Measurements from ENCODE around the gene HIP1R. TPM values are rescaled to one million over a fixed set of nuclear protein-coding genes. Genes with fewer than 3 reads are reported as not detected.

HIP1R gene
- total and polyA plus RNA-seq, 2 of the 13 experiments (the other 11 are each of a cell fraction or from before 2014, with no cell fraction given), result 18.4 to 25.5 TPM

DNA sequence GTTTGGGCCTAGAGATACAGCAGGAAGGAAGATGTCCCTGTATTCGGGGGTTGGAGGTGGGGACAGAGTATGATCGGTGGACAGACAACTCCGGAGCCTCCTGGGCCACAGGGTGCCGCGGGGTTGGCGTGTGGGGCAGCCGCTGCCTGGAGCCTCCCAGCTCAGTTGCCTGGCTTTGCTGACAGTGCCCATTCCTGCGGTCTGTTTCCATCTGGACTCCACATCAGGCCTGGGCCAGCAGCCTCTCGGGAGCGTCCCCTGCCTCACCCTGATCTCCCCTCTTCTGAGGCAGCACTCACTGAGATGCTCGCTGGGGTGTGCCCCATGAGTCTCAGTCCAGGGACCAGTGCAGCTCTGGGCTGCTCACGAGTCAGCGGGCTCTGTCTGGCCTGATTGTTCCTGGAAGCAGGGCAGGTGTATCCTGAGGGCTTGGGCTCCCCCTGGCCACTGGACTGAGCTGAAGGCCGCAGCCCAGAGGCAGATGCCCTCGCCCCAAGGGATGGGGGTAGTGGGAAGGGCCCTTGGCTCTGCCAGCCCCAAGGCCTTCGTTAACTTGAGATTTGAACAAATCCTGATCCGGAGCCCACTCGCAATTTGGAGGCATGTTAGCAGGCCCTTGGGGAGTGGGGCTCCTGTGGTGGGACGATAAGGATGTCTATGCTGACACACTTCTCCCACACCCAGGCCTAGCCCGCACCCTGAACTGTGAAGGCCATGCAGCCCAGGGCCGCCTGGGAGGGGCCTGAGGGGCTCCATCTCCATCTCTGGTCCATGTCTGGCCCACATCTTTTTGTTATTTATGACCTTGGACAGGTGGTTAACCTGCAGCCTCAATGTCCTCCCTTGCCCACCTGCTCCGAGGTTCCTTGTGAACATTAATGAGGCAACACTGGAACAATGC lies 7.5 kb downstream of the HIP1R start (continued):
- TF ChIP-seq MXI1 (IDR thresholded peaks at IDR 0.05; ENCODE audit: borderline replicate concordance, low read depth, low read length) (no peak), ZSCAN31 (CRISPR knock-in tag; IDR thresholded peaks at IDR 0.05; ENCODE audit: low read depth) (no peak), ZBTB38 (CRISPR knock-in tag; IDR thresholded peaks at IDR 0.05) (peak; percentile 84), HNRNPL (IDR thresholded peaks at IDR 0.05; ENCODE audit: low read depth, low read length) (0 out of 2 replicates have a peak, but pooled peaks have one; percentile 28), STAG1 (CRISPR knock-in tag; IDR thresholded peaks at IDR 0.05) (peak; percentile 54), XRCC5 (optimal IDR thresholded peaks at IDR 0.05; ENCODE audit: low read length) (no peak), ZNF589 (CRISPR knock-in tag; conservative IDR thresholded peaks at IDR 0.05) (no peak), TEAD3 (CRISPR knock-in tag; optimal IDR thresholded peaks at IDR 0.05; ENCODE audit: borderline replicate concordance) (peak; percentile 10), HMG20A (CRISPR knock-in tag; IDR thresholded peaks at IDR 0.05; ENCODE audit: borderline replicate concordance) (no peak), GABPB1 (CRISPR knock-in tag; IDR thresholded peaks at IDR 0.05) (peak; percentile 30; the same call in 1 of the 2 replicates)
- TF ChIP-seq, protein P1, sequence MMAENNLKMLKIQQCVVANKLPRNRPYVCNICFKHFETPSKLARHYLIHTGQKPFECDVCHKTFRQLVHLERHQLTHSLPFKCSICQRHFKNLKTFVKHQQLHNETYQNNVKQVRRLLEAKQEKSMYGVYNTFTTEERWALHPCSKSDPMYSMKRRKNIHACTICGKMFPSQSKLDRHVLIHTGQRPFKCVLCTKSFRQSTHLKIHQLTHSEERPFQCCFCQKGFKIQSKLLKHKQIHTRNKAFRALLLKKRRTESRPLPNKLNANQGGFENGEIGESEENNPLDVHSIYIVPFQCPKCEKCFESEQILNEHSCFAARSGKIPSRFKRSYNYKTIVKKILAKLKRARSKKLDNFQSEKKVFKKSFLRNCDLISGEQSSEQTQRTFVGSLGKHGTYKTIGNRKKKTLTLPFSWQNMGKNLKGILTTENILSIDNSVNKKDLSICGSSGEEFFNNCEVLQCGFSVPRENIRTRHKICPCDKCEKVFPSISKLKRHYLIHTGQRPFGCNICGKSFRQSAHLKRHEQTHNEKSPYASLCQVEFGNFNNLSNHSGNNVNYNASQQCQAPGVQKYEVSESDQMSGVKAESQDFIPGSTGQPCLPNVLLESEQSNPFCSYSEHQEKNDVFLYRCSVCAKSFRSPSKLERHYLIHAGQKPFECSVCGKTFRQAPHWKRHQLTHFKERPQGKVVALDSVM (CRISPR knock-in tag; IDR thresholded peaks at IDR 0.05), result no peak
- TF ChIP-seq, protein P2, sequence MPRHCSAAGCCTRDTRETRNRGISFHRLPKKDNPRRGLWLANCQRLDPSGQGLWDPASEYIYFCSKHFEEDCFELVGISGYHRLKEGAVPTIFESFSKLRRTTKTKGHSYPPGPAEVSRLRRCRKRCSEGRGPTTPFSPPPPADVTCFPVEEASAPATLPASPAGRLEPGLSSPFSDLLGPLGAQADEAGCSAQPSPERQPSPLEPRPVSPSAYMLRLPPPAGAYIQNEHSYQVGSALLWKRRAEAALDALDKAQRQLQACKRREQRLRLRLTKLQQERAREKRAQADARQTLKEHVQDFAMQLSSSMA (CRISPR knock-in tag; IDR thresholded peaks at IDR 0.05), result peak; percentile 54; the same call in 1 of the 2 replicates
- TF ChIP-seq, protein P3, sequence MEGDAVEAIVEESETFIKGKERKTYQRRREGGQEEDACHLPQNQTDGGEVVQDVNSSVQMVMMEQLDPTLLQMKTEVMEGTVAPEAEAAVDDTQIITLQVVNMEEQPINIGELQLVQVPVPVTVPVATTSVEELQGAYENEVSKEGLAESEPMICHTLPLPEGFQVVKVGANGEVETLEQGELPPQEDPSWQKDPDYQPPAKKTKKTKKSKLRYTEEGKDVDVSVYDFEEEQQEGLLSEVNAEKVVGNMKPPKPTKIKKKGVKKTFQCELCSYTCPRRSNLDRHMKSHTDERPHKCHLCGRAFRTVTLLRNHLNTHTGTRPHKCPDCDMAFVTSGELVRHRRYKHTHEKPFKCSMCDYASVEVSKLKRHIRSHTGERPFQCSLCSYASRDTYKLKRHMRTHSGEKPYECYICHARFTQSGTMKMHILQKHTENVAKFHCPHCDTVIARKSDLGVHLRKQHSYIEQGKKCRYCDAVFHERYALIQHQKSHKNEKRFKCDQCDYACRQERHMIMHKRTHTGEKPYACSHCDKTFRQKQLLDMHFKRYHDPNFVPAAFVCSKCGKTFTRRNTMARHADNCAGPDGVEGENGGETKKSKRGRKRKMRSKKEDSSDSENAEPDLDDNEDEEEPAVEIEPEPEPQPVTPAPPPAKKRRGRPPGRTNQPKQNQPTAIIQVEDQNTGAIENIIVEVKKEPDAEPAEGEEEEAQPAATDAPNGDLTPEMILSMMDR (CRISPR knock-in tag; IDR thresholded peaks at IDR 0.05), result peak; percentile 50

All from HepG2 (cell line).